Neural progenitor cell (in vitro differentiated cells): ENCODE measurements around the gene FARSA. TPM values are rescaled to one million over a fixed set of nuclear protein-coding genes. Genes with fewer than 3 reads are reported as not detected.

Experiments
- DNase-seq: peaks from one replicate; pipeline ENCODE4 v3.0.0-alpha.2; 2016; ENCODE audit warnings: low spot score
- H2AFZ ChIP-seq: fragments of 200-600 bp; sonication (generic); replicated peaks from 2 replicates; pipeline ENCODE4 v1.6.1; 2016; ENCODE audit warnings: antibody characterized with exemption
- H3F3A ChIP-seq: fragments of 200-600 bp; sonication (generic); 2 replicates; pipeline ENCODE4 v1.6.1; 2016; ENCODE audit warnings: antibody characterized with exemption, low read depth
- H3K27ac ChIP-seq: fragments of 200-600 bp; sonication (generic); 2 replicates; pipeline ENCODE4 v1.5.1; 2016; ENCODE audit warnings: mild to moderate bottlenecking
- H3K27me3 ChIP-seq: fragments of 200-600 bp; sonication (generic); 2 replicates; pipeline ENCODE4 v1.6.1; 2016; ENCODE audit warnings: mild to moderate bottlenecking, moderate library complexity
- H3K36me3 ChIP-seq: fragments of 200-600 bp; sonication (generic); 2 replicates; pipeline ENCODE4 v1.5.1; 2016
- H3K4me1 ChIP-seq: fragments of 200-600 bp; sonication (generic); 2 replicates; pipeline ENCODE4 v1.6.1; 2016; ENCODE audit warnings: mixed run types
- H3K4me2 ChIP-seq: fragments of 200-600 bp; sonication (generic); 2 replicates; pipeline ENCODE4 v1.6.1; 2016
- H3K4me3 ChIP-seq: fragments of 200-600 bp; sonication (generic); 2 replicates; pipeline ENCODE4 v1.5.1; 2016
- H3K79me2 ChIP-seq: fragments of 200-600 bp; sonication (generic); 2 replicates; pipeline ENCODE4 v1.6.1; 2016; ENCODE audit warnings: low read depth
- H3K9ac ChIP-seq: fragments of 200-600 bp; sonication (generic); 2 replicates; pipeline ENCODE4 v1.6.1; 2016
- H3K9me3 ChIP-seq: fragments of 200-600 bp; sonication (generic); 2 replicates; pipeline ENCODE4 v1.5.1; 2016; ENCODE audit warnings: low read depth
- H4K20me1 ChIP-seq: fragments of 200-600 bp; sonication (generic); 2 replicates; pipeline ENCODE4 v1.6.1; 2016; ENCODE audit warnings: low read depth
- H3K27ac Mint-ChIP-seq: 3 replicates; pipeline ENCODE4 v1.8.0; 2021; ENCODE audit warnings: mixed read lengths
- H3K27me3 Mint-ChIP-seq: 2 replicates; pipeline ENCODE4 v1.8.0; 2022; ENCODE audit warnings: low read depth, mild to moderate bottlenecking, inconsistent platforms, moderate library complexity, mixed read lengths; ENCODE audit not compliant: insufficient read depth
- H3K36me3 Mint-ChIP-seq: 3 replicates; pipeline ENCODE4 v1.8.0; 2021; ENCODE audit warnings: mixed read lengths
- H3K4me1 Mint-ChIP-seq: 3 replicates; pipeline ENCODE4 v1.8.0; 2021; ENCODE audit warnings: mixed read lengths
- H3K4me3 Mint-ChIP-seq: 3 replicates; pipeline ENCODE4 v1.8.0; 2021; ENCODE audit warnings: mild to moderate bottlenecking, moderate library complexity, mixed read lengths
- H3K9me3 Mint-ChIP-seq: 3 replicates; pipeline ENCODE4 v1.8.0; 2020; ENCODE audit warnings: mixed read lengths
- CTCF ChIP-seq: fragments of 200-600 bp; sonication (generic); IDR thresholded peaks from 2 replicates; pipeline ENCODE4 v1.5.1; 2017; ENCODE audit warnings: antibody characterized with exemption, mild to moderate bottlenecking
- EZH2 ChIP-seq: fragments of 200-600 bp; sonication (generic); IDR thresholded peaks from 2 replicates; pipeline ENCODE4 v1.6.1; 2017; ENCODE audit warnings: antibody characterized with exemption, mild to moderate bottlenecking, moderate library complexity
- EZH2phosphoT487 ChIP-seq: fragments of 200-600 bp; sonication (generic); IDR thresholded peaks from 2 replicates; pipeline ENCODE4 v1.6.1; 2017; ENCODE audit warnings: antibody characterized with exemption
- total RNA-seq: library from RNA; depleted of rRNA; stranded (reverse); fragments of >200 nt; gene quantifications from 2 replicates; pipeline ENCODE4 v1.2.3, GENCODE V29; 2015; ENCODE audit warnings: low replicate concordance

The FARSA gene
- total RNA-seq, 1 donor from 2014 or later: 21.4 TPM

GRCh38 chr19:12884202-12884601, 49.3 kb downstream of the FARSA start:
- H3K27me3 ChIP-seq: peaks cover 67% of the 10 kb centered on the region
- H3K36me3 Mint-ChIP-seq: peaks cover 4% of the 10 kb centered on the region
- no peak overlapping the region for H3K27ac ChIP-seq
- H3K4me1 Mint-ChIP-seq: peaks cover 16% of the 10 kb centered on the region
- no peak for DNase-seq
- H3K4me2 ChIP-seq: no peak overlapping the region
- H3K27ac Mint-ChIP-seq: no peak overlapping the region
- H3K4me3 ChIP-seq: no peak overlapping the region
- no peak overlapping the region for H2AFZ ChIP-seq
- peaks cover 54% of the 10 kb centered on the region for H3K27me3 Mint-ChIP-seq
- H3K36me3 ChIP-seq: no peaks in the 10 kb centered on the region
- peaks cover 3% of the 10 kb centered on the region for H3K4me1 ChIP-seq
- no peaks in the 10 kb centered on the region for H4K20me1 ChIP-seq
- H3K4me3 Mint-ChIP-seq: peak overlapping the region; percentile 50
- H3K9me3 Mint-ChIP-seq: peaks cover 11% of the 10 kb centered on the region
- H3K9ac ChIP-seq: no peak overlapping the region
- TF ChIP-seq CTCF: no peak
- no peak for TF ChIP-seq EZH2
- no peak for TF ChIP-seq EZH2phosphoT487
- H3F3A ChIP-seq: peaks cover 42% of the 10 kb centered on the region
- peaks cover 3% of the 10 kb centered on the region for H3K9me3 ChIP-seq
- H3K79me2 ChIP-seq: no peaks in the 10 kb centered on the region

GRCh38 chr19:12882589-12882988, 50.9 kb downstream of the FARSA start:
- Mint-ChIP-seq H3K4me1 (peaks cover 16% of the 10 kb centered on the region), H3K27ac (no peak overlapping the region), H3K9me3 (peaks cover 11% of the 10 kb centered on the region), H3K4me3 (peak overlapping the region; percentile 65), H3K27me3 (peaks cover 54% of the 10 kb centered on the region), H3K36me3 (peaks cover 4% of the 10 kb centered on the region)
- H3K79me2 ChIP-seq: no peaks in the 10 kb centered on the region
- no peaks in the 10 kb centered on the region for H4K20me1 ChIP-seq
- TF ChIP-seq CTCF (no peak), EZH2 (no peak), EZH2phosphoT487 (no peak)
- H3K9me3 ChIP-seq: peaks cover 3% of the 10 kb centered on the region
- H3K36me3 ChIP-seq: no peaks in the 10 kb centered on the region
- H3K27ac ChIP-seq: no peak overlapping the region
- DNase-seq: no peak
- H3K27me3 ChIP-seq: peaks cover 64% of the 10 kb centered on the region
- H3K4me1 ChIP-seq: peaks cover 3% of the 10 kb centered on the region
- peaks cover 42% of the 10 kb centered on the region for H3F3A ChIP-seq
- H3K4me3 ChIP-seq: no peak overlapping the region
- no peak overlapping the region for H3K4me2 ChIP-seq
- H3K9ac ChIP-seq: no peak overlapping the region
- H2AFZ ChIP-seq: no peak overlapping the region

- H3K27me3 ChIP-seq: peaks cover 51% of the 10 kb centered on the region
- Mint-ChIP-seq H3K36me3 (peaks cover 3% of the 10 kb centered on the region), H3K27me3 (peaks cover 44% of the 10 kb centered on the region), H3K4me3 (peak within 1 kb of the TSS; percentile 85), H3K4me1 (peaks cover 10% of the 10 kb centered on the region), H3K9me3 (peaks cover 6% of the 10 kb centered on the region), H3K27ac (no peak within 1 kb of the TSS)
- peaks cover 3% of the 10 kb centered on the region for H3K9me3 ChIP-seq
- peak within 1 kb of the TSS; percentile 16 for H3K9ac ChIP-seq
- TF ChIP-seq CTCF (no peak), EZH2phosphoT487 (no peak), EZH2 (no peak)
- H3K4me3 ChIP-seq: peak within 1 kb of the TSS; percentile 64
- H3K79me2 ChIP-seq: no peaks in the 10 kb centered on the region
- H3K27ac ChIP-seq: no peak within 1 kb of the TSS
- H4K20me1 ChIP-seq: no peaks in the 10 kb centered on the region
- H3K36me3 ChIP-seq: no peaks in the 10 kb centered on the region
- H3K4me2 ChIP-seq: peak within 1 kb of the TSS; percentile 78
- peak; percentile 97 for DNase-seq
- peaks cover 37% of the 10 kb centered on the region for H3F3A ChIP-seq
- H2AFZ ChIP-seq: peak within 1 kb of the TSS; percentile 40
- H3K4me1 ChIP-seq: peaks cover 3% of the 10 kb centered on the region
Observed at GRCh38 chr19:12881172-12881808, 52.2 kb downstream of the FARSA start, which contains the start of gene DNASE2. TSS of gene DNASE2 (minus strand) at chr19:12881449. CDS start at chr19:12881375, 74 bp downstream.
